Activated CD4-positive, alpha-beta T cell treated with anti-CD3 and anti-CD28 coated beads, Interleukin-2, amount 50 U/mL, for 4 hours (primary cell): ENCODE data around the gene ODAD3.
"Not testable (repeated sequence)": the region's sequence is repeated elsewhere in the genome, so short reads cannot be mapped to it uniquely, and the experiment has no call there.

Source experiments
- DNase-seq, 2 experiments: peaks; one replicate each; pipeline ENCODE4 v3.0.0-alpha.2; 2020

Gene ODAD3

GRCh38 chr19:11458912-11459311 is 24.0 kb upstream of the ODAD3 start:
- DNase-seq = not testable (repeated sequence)

DNA sequence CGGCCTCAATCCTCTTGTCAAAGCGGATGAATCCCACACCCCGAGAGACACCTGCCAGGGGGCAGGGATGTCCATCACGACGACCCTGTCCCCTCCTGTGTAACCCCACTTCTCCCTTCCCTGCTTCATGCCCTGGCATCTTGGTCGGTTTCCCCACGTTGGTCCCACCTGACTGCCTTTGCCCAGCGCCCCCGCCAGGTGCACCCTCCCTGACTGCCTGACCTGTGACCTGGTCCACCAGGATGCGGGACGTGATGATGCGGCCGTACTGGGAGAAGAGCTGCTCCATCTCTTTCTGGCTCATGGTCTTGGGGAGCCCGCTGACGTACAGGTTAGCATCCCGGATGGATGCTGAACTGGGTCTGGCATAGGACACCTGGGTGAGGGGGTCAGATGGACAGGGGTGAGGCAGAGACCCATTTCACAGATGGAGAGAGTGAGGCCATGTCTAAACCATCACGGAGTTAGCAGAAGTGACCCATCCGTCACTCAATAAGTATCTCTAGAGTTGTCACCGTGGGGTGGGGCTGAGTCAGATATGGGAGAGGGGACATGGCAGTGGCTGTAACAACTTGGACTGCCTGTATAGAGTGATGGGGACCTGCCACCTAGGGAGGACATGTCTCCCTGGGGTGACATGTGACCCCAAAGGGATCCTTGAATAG is 23.4 kb upstream of the ODAD3 start:
- no peak for DNase-seq

DNA sequence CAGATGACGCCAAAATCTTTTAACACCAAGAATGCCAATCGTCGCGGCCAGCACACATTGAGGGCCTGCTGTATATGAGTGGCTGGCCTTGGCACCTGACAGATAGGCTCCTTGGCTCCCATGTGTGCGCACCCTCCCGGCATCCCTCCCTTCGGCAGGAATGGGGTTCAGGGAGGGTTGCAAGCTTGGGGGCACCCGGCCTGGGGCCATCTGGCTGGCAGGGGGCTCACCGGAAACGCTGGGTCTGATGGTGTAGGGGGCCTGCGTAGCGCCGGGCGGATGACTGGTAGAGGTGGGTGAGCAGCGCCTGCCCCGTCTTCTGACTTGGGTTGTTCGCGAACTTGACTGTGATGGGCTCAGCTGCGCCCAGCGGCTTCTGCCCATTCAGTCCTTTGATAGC is 22.9 kb upstream of the ODAD3 start:
- no peak for DNase-seq

GRCh38 chr19:11457115-11457514 is 22.2 kb upstream of the ODAD3 start:
- DNase-seq = no peak

DNA sequence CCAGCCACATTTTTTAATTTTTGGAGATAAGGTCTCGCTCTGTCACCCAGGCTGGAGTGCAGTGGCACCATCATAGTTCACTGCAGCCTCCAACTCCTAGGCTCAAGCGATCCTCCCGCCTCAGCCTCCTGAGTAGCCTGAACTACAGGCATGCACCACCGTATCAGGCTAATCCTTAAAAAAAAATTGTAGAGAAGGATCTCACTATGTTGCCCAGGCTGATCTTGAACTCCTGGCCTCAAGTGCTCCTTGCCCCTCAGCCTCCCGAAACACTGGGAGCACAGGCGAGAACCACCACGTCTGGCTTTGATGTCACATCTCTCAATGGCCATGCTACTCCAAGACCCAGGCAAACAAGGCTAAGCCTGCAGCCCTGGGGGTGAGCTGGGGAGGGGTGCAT is 21.7 kb upstream of the ODAD3 start:
- DNase-seq = no peak

- DNase-seq = not testable (repeated sequence)
Observed at GRCh38 chr19:11455233-11455554, 20.3 kb upstream of the ODAD3 start.

DNA sequence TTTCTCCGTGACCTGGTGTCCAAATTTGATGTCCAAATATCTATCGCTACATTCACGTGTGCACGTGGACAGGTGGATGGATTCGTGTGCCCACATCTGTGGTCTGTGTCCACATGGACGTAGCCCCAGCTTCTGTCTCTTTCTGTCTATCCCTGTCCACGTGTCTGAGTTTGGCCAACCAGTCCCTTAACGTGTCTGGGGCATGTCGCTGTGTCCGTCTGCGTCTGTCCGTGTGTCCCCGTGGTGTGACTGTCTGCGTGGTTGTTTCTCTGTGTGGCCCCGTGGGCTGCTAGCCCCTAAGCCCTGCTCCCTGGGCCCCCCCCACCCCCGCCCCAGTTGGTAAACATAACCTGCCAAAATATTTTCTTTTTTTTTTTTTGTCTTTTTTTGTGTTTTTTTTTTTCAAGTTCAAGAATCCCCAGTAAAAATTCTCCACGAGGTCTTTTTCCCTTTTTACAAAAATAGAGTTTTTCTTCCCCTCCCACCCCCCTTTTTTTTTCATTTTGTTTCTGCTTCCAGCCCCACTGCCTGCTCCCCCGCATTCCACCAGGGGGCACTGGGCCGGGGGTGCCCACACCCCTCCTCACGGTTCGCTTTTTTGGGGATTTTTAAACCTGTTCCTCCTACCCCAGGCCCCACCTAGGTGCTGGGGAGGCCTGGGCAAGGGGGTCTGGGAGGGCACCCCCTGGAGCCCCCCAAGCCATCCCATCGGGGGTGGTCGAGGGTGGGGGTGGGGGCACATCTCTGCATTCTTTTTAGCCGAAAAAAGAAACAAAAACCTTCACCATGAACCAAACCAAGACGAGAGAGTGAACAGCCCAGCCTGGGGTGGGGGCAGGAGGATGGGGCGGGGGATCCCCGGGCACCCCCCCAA is 18.8 kb upstream of the ODAD3 start:
- no peak for DNase-seq

- DNase-seq = no peak
Observed at GRCh38 chr19:11452620-11453310, 17.8 kb upstream of the ODAD3 start.

DNA sequence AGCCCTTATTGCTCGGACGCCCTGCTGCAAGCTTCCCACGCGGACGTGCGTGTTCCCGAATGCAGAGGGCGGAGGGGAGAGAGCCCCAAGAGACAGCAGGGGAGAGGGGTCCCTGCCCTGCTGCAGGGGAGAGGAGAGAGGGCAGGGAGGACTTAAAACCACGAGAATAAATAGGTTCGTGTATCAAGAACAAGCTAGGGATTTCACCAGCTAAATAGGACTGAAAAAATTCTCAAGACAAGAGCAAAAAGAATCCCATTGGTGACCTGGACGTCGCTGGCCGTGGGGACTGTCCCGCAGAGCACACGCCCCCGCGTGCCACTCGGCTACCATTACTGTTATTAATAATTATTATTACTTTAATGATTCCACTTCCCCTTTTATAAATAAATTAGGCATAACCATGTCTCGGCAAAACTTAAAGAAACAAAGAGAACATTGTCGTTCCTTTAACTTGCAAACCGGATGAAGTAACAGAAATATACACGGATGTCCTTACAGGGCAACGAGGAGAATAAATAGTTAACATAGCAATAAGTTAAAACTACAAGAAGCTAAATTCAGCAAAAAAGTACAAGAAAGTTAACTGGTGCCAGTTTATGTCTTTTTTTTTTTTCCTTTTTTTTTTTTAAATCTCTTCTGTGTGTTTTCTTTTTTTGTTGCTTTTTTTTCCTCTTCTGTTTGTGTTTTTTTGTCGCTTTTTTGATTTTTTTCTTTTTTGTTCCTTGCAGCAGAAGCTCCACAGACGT is 17.1 kb upstream of the ODAD3 start:
- DNase-seq = no peak

- DNase-seq = no peak
Observed at GRCh38 chr19:11451327-11451870, 16.5 kb upstream of the ODAD3 start.

- no peak for DNase-seq
Observed at GRCh38 chr19:11450570-11451326, 15.8 kb upstream of the ODAD3 start.

DNA sequence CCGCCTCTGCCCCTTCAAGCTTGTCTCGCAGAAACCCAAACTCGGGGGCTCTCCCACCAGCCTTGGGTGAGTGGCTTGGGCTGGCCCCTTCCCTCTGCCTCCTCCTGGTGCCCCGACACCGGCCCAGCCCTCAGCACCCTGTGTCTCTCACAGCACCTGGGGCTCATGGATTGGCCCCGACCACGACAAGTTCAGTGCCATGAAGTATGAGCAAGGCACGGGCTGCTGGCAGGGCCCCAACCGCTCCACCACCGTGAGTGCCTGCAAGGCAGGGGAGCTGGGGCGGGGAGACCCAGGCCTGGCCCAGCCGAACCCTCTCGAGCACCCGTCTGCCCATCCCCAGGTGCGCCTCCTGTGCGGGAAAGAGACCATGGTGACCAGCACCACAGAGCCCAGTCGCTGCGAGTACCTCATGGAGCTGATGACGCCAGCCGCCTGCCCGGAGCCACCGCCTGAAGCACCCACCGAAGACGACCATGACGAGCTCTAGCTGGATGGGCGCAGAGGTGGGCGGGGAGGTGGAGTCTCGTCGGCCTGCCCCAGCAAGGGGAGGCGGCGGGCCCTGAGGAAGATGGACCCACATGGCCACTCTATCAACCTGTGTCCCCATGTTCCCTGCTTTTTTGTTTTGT is 14.1 kb upstream of the ODAD3 start:
- no peak for DNase-seq

DNA sequence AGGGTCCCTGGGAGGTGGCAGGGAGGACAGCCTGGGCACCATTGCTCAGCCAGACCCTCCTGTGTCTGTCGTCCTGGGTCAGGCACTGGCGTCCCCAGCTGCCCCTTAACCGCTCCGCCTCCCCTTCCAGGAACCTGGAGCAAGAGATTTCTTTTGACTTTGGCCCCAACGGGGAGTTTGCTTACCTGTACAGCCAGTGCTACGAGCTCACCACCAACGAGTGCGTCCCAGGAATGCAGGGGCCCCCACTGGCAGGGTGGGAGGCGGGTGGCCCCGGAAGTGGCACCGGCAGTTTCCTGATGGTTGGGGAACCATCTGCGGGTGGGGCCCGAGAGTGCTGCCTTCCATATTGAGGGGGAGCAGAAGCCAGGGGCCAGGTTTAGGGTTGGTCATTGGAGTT is 13.5 kb upstream of the ODAD3 start:
- no peak for DNase-seq

DNA sequence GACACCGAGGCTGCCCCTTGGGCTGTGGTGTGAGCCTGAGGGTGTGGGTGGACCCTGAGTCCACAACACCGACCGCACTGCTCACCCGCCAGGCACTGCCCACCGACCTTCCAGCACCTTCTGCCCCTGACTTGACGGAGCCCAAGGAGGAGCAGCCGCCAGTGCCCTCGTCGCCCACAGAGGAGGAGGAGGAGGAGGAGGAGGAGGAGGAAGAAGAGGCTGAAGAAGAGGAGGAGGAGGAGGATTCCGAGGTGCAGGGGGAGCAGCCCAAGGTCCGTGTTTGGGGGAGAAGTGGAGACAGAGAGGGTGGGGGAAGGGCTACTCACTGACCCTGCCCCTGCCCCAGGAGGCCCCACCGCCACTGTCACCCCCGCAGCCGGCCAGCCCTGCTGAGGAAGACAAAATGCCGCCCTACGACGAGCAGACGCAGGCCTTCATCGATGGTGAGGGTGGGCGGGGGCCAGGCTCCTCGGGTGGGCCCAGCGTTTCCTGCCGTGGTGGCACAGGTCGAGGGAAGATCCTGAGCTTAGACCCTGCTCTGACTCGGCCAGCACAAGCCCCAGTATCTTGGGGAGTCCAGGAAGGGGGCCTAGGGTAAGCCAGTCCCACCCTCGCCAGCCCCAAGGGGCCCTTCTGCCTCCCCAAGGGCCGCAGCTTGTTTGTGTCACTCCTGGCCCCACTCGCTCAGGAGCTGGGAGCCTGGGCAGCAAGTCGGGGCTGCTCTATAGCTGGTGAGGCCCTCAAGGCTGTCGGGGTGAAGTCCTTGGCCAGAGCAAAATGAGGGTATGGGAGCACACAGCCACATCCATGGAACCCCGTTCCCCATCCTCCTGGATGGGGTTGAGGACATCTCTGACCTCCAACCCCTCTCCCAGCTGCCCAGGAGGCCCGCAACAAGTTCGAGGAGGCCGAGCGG is 12.7 kb upstream of the ODAD3 start:
- DNase-seq = no peak

DNA sequence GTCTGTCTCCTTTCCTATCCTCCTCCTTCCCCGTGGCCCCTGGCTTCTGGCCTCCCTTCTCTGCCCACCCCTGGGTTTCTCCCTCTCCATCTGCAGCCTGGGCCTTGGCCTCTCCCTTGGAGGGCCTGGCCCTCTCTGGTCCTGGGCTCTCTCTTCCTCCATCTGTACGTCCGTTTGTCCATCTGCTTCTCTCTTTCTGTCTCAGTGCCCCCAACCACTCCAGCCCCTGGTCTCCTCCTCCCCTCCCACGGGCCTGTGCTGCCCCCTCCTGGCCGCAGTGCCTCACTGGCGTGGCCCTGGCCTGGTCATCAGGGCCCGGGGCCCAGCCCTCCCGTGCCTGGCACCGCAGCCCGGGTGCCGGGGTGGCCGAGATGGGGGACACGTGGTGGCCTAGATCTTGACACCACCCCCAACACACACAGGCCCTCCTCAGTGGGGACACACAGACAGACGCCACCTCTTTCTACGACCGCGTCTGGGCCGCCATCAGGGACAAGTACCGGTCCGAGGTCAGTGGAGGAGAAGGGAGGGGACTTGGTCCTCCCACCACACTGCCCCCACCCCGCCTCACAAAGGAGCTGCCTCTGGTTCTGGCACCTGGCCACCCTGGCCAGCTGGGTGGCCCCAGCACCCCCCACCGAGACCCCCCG is 11.9 kb upstream of the ODAD3 start:
- peak; percentile 27 to 30 for DNase-seq

DNA sequence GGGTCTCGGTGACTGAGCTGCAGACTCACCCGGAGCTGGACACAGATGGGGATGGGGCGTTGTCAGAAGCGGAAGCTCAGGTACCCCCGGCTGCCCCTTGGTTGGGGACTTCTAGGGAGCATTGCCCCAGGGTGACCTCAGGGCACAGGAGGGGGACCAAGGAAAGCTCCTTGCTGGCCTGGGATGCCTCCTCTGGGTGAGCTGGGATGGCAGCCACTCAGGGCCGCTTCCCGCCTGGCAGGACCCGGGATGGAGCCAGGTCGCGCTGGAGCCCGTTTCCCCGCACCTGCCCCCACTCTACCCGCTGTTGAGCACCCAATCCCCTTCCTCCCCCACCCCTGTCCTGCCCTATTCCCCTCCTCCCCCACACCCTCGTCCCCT is 11.3 kb upstream of the ODAD3 start:
- no peak for DNase-seq

DNA sequence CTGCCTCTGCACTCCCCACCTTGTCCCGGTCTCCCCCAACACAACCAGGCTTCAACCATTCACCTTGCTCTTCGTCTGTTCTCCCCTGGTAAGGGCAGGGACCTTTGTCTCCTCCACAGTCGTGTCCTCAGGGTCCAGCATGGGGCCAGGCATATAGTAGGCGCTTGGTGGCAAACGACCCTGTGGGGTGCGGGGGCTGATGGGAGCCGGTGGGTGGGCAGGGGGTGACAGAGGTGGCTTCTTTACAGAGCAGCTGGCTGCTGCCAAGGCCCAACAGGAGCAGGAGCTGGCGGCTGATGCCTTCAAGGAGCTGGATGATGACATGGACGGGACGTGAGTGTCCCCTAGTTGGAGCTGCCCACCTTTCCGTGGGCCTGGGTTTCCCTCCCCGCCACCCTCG is 10.2 kb upstream of the ODAD3 start:
- DNase-seq = no peak

- no peak for DNase-seq
Observed at GRCh38 chr19:11444059-11444458, 9.1 kb upstream of the ODAD3 start.

- DNase-seq = no peak
Observed at GRCh38 chr19:11437955-11438354, 3.0 kb upstream of the ODAD3 start.

GRCh38 chr19:11435833-11436313 is 952 bp upstream of the ODAD3 start:
- DNase-seq = no peak
